Vagina (tissue), 2 donors: ENCODE results near the gene PRKRIP1. TPM values are rescaled to one million over a fixed set of nuclear protein-coding genes. Genes with fewer than 3 reads are reported as not detected.
A peak's percentile ranks its signal among the peaks of the same experiment; 100 is the strongest.

Experiments used
- DNase-seq, 2 donors: peaks; one replicate each; pipeline ENCODE4 v3.0.0-alpha.2; 2017; ENCODE audit errors: extremely low spot score in 2 of 2
- H3K27ac ChIP-seq: fragments of 200-600 bp; sonication (generic); one replicate; pipeline ENCODE4 v1.5.1; 2019
- H3K27me3 ChIP-seq: fragments of 200-600 bp; sonication (generic); one replicate; pipeline ENCODE4 v1.5.1; 2019
- H3K36me3 ChIP-seq, 2 donors: fragments of 200-600 bp; sonication (generic); one replicate each; pipeline ENCODE4 v1.5.1; 2017 to 2019
- H3K4me1 ChIP-seq: fragments of 200-600 bp; sonication (generic); one replicate; pipeline ENCODE4 v1.5.1; 2019
- H3K4me3 ChIP-seq, 2 donors: fragments of 200-600 bp; sonication (generic); 1 replicate in 1 of 2; 2 replicates in 1 of 2; pipeline ENCODE4 v1.5.1; 2016 to 2019
- H3K9me3 ChIP-seq: fragments of 200-600 bp; sonication (generic); one replicate; pipeline ENCODE4 v1.5.1; 2019
- POLR2A ChIP-seq, 2 donors: fragments of 450-650 bp; IDR thresholded peaks; one replicate each; pipeline ENCODE4 v1.6.1; 2017; ENCODE audit warnings: antibody characterized with exemption in 2 of 2, mild to moderate bottlenecking in 2 of 2, moderate library complexity in 2 of 2
- POLR2AphosphoS5 ChIP-seq, 2 donors: sonication (generic); formaldehyde crosslinking; IDR thresholded peaks; one replicate each; pipeline ENCODE4 v1.9.0; 2017; ENCODE audit warnings: antibody characterized with exemption in 2 of 2, mild to moderate bottlenecking in 2 of 2, low read depth in 1 of 2; ENCODE audit not compliant: insufficient read depth in 1 of 2
- intact Hi-C: fragments of 100-400 bp; cut with DNase I; formaldehyde crosslinking; loops from one replicate; pipeline ENCODE4 v1.15.1; 2023
- total RNA-seq: library from RNA; depleted of rRNA; stranded (reverse); fragments of >200 nt; gene quantifications from one replicate; pipeline ENCODE4 v1.2.3, GENCODE V29; 2016
- TF ChIP-seq, protein P1 (sequence below), 3 experiments: fragments of 450-650 bp in 2 of 3; fragments of 200-600 bp in 1 of 3; sonication (generic) in 1 of 3; IDR thresholded peaks; one replicate each; pipeline ENCODE4 v1.5.1; 2017 to 2019; ENCODE audit warnings: antibody characterized with exemption in 3 of 3, mild to moderate bottlenecking in 2 of 3, moderate library complexity in 2 of 3

Gene PRKRIP1
- total RNA-seq, 1 donor from 2014 or later, result 17.4 TPM

DNA sequence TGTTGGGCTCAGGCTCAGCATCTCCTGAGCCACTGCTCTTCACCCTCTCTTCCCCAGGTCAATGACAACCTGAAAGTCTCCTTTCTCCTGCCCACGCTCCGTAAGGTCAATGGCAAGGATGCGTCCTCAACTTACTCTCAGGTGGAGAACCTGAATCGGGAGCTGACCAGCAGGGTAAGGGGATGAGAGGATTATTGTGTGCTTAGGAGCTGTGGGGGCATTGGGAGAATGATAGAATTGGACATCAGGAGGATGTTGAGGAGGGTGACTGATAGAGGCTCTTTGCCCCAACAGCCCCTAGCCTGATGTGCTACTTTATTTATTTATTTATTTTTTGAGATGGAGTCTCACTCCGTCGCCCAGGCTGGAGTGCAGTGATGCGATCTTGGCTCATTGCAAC, 69.9 kb downstream of the PRKRIP1 start:
- Histone ChIP-seq H3K27ac (no peak overlapping the region), H3K9me3 (no peaks in the 10 kb centered on the region), H3K36me3 (no peaks in the 10 kb centered on the region), H3K27me3 (no peaks in the 10 kb centered on the region), H3K4me3 (peak overlapping the region in 1 of 2 donors; percentile 95), H3K4me1 (peaks cover 30% of the 10 kb centered on the region)
- intact Hi-C loops, result no loop called here
- no peak for DNase-seq
- TF ChIP-seq, protein P1, sequence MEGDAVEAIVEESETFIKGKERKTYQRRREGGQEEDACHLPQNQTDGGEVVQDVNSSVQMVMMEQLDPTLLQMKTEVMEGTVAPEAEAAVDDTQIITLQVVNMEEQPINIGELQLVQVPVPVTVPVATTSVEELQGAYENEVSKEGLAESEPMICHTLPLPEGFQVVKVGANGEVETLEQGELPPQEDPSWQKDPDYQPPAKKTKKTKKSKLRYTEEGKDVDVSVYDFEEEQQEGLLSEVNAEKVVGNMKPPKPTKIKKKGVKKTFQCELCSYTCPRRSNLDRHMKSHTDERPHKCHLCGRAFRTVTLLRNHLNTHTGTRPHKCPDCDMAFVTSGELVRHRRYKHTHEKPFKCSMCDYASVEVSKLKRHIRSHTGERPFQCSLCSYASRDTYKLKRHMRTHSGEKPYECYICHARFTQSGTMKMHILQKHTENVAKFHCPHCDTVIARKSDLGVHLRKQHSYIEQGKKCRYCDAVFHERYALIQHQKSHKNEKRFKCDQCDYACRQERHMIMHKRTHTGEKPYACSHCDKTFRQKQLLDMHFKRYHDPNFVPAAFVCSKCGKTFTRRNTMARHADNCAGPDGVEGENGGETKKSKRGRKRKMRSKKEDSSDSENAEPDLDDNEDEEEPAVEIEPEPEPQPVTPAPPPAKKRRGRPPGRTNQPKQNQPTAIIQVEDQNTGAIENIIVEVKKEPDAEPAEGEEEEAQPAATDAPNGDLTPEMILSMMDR (IDR thresholded peaks at IDR 0.05), result no peak
- TF ChIP-seq POLR2AphosphoS5 (IDR thresholded peaks at IDR 0.05; ENCODE audit: insufficient read depth in 1 of 2, low read depth in 1 of 2) (no peak), POLR2A (IDR thresholded peaks at IDR 0.05) (no peak)

GRCh38 chr7:102467581-102468477, 71.7 kb downstream of the PRKRIP1 start:
- Histone ChIP-seq H3K9me3 (no peaks in the 10 kb centered on the region), H3K36me3 (peaks cover 0 to 2% of the 10 kb centered on the region in 2 donors), H3K27me3 (no peaks in the 10 kb centered on the region), H3K4me3 (no peak overlapping the region), H3K27ac (no peak overlapping the region), H3K4me1 (peaks cover 26% of the 10 kb centered on the region)
- no peak for TF ChIP-seq POLR2AphosphoS5 (IDR thresholded peaks at IDR 0.05; ENCODE audit: insufficient read depth in 1 of 2, low read depth in 1 of 2)
- no peak for TF ChIP-seq POLR2A (IDR thresholded peaks at IDR 0.05)
- TF ChIP-seq, protein P1 (IDR thresholded peaks at IDR 0.05), result no peak
- no peak for DNase-seq
- intact Hi-C loops, result no loop called here

GRCh38 chr7:102468478-102469350, 72.6 kb downstream of the PRKRIP1 start:
- no peak overlapping the region for H3K27ac ChIP-seq
- no peak for DNase-seq
- intact Hi-C loops, result no loop called here
- TF ChIP-seq, protein P1 (IDR thresholded peaks at IDR 0.05), result no peak
- no peak for TF ChIP-seq POLR2AphosphoS5 (IDR thresholded peaks at IDR 0.05; ENCODE audit: insufficient read depth in 1 of 2, low read depth in 1 of 2)
- TF ChIP-seq POLR2A (IDR thresholded peaks at IDR 0.05), result no peak
- peaks cover 0 to 11% of the 10 kb centered on the region in 2 donors for H3K36me3 ChIP-seq
- H3K4me3 ChIP-seq, result no peak overlapping the region
- peaks cover 19% of the 10 kb centered on the region for H3K4me1 ChIP-seq
- no peaks in the 10 kb centered on the region for H3K27me3 ChIP-seq
- H3K9me3 ChIP-seq, result no peaks in the 10 kb centered on the region

- H3K36me3 ChIP-seq, result peaks cover 0 to 14% of the 10 kb centered on the region in 2 donors
- no peak for DNase-seq
- peaks cover 13% of the 10 kb centered on the region for H3K4me1 ChIP-seq
- intact Hi-C loops, result no loop called here
- H3K27ac ChIP-seq, result no peak overlapping the region
- no peaks in the 10 kb centered on the region for H3K27me3 ChIP-seq
- TF ChIP-seq POLR2A (IDR thresholded peaks at IDR 0.05), result no peak
- no peaks in the 10 kb centered on the region for H3K9me3 ChIP-seq
- H3K4me3 ChIP-seq, result no peak overlapping the region
Measured at GRCh38 chr7:102469351-102469971, 73.3 kb downstream of the PRKRIP1 start.
